Endothelial cell (in vitro differentiated cells): Measurements from ENCODE around the gene DHRSX. TPM values are rescaled to one million over a fixed set of nuclear protein-coding genes. Genes with fewer than 3 reads are reported as not detected.

Experiments used
- DNase-seq: peaks from one replicate; pipeline ENCODE4 v3.0.0; 2021; ENCODE audit warnings: low spot score
- H3K27ac Mint-ChIP-seq: one replicate; pipeline ENCODE4 v1.8.0; 2021; ENCODE audit warnings: mixed read lengths, inconsistent platforms; ENCODE audit not compliant: unreplicated experiment
- H3K27me3 Mint-ChIP-seq: one replicate; pipeline ENCODE4 v1.8.0; 2021; ENCODE audit warnings: mild to moderate bottlenecking, moderate library complexity, mixed read lengths, inconsistent platforms; ENCODE audit not compliant: unreplicated experiment
- H3K36me3 Mint-ChIP-seq: one replicate; pipeline ENCODE4 v1.8.0; 2021; ENCODE audit warnings: mild to moderate bottlenecking, low read depth, mixed read lengths, inconsistent platforms; ENCODE audit not compliant: unreplicated experiment
- H3K4me1 Mint-ChIP-seq: one replicate; pipeline ENCODE4 v1.8.0; 2021; ENCODE audit warnings: mild to moderate bottlenecking, mixed read lengths, inconsistent platforms; ENCODE audit not compliant: unreplicated experiment
- H3K4me3 Mint-ChIP-seq: one replicate; pipeline ENCODE4 v1.8.0; 2021; ENCODE audit warnings: mild to moderate bottlenecking, mixed read lengths, inconsistent platforms; ENCODE audit not compliant: unreplicated experiment
- H3K9me3 Mint-ChIP-seq: one replicate; pipeline ENCODE4 v1.8.0; 2021; ENCODE audit warnings: mixed read lengths, inconsistent platforms; ENCODE audit not compliant: unreplicated experiment
- total RNA-seq: library from RNA; stranded (reverse); fragmentation: NEBNext Ultra II Directional; extraction: Animal tissue kit (Norgen Biotek cat#: 25700); gene quantifications from one replicate; pipeline ENCODE4 v1.2.1, GENCODE V29; 2021; ENCODE audit not compliant: unreplicated experiment
- TF ChIP-seq, protein P1 (sequence below): fragments of 200-600 bp; sonication (generic); IDR thresholded peaks from one replicate; pipeline ENCODE4 v1.5.0; 2021; ENCODE audit warnings: antibody characterized with exemption; ENCODE audit not compliant: unreplicated experiment

The DHRSX gene
- total RNA-seq, 1 donor from 2014 or later = 22.2 TPM

DNA sequence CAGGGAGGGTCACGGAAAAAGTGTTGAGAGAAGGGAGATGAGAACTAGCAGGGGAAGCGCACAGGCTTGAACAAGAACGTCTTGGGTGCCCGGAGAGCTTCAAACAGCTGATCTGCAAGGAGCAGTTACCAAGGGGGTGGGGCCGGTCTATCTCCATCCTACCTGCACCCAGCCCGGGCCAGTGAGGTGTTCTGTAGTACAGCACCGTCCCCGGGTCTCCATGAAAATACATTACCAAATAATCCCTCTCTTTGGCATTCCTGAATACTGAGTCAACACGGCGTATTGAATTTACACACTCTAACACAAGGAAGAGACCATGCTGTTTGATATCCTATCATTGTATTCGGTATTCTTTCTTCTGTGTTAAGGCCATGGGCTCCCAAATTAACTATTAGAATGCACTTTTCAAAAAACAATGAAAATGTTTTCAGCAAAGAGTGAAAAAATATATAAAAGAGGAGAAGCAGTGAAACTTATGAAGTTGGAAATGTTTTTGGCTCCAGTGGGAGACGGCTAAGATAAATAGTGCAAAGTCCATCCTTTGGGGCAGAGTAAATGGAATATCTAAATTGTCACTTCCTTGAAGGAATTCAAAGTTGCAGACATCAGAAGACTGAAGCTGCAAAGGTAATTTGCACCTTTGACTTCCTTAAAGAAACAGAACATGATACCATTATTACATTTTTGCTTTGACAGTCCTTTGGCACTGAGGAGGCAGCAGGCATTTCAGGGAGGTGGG is 90.3 kb downstream of the DHRSX start:
- no peak for DNase-seq
- no peak overlapping the region for H3K4me3 Mint-ChIP-seq
- peaks cover 2% of the 10 kb centered on the region for H3K4me1 Mint-ChIP-seq
- H3K9me3 Mint-ChIP-seq = peaks cover 9% of the 10 kb centered on the region
- H3K36me3 Mint-ChIP-seq = peaks cover 18% of the 10 kb centered on the region
- TF ChIP-seq, protein P1, sequence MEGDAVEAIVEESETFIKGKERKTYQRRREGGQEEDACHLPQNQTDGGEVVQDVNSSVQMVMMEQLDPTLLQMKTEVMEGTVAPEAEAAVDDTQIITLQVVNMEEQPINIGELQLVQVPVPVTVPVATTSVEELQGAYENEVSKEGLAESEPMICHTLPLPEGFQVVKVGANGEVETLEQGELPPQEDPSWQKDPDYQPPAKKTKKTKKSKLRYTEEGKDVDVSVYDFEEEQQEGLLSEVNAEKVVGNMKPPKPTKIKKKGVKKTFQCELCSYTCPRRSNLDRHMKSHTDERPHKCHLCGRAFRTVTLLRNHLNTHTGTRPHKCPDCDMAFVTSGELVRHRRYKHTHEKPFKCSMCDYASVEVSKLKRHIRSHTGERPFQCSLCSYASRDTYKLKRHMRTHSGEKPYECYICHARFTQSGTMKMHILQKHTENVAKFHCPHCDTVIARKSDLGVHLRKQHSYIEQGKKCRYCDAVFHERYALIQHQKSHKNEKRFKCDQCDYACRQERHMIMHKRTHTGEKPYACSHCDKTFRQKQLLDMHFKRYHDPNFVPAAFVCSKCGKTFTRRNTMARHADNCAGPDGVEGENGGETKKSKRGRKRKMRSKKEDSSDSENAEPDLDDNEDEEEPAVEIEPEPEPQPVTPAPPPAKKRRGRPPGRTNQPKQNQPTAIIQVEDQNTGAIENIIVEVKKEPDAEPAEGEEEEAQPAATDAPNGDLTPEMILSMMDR = no peak
- no peak overlapping the region for H3K27ac Mint-ChIP-seq
- H3K27me3 Mint-ChIP-seq = no peaks in the 10 kb centered on the region

DNA sequence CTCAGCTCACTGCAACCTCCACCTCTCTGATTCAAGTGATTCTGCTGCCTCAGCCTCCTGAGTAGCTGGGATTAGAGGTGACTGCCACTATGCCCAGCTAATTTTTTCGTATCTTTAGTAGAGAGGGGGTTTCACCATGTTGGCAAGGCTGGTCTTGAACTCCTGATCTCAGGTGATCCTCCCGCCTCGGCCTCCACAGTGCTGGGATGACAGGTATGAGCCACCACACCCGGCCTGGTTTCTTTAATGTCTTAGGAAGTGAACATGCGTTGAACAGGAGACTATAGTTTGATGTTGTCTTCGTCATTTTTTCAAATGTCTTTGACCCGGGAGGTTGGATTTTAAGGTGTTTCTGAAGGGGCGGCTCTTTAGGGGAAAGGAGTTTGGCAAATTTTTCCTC is 91.0 kb downstream of the DHRSX start:
- H3K27ac Mint-ChIP-seq = no peak overlapping the region

DNA sequence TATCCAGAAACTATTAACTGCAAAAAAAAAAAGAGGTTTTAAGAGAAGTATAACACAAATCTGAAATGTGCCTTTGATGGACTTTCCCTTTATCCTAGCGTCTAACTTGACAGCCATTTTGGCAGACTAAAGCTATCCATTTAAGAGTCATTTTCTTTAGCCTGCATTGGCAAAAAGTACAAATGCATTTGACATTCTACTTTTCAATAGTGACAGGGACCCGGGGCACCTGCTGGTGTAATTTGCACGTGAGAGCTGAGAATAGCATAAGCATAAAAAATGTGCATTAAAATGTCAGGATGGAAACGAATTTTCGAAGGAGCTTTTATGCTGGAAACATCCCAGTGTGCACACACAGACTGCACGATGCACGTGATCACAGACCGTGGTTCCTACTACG is 91.9 kb downstream of the DHRSX start:
- H3K27ac Mint-ChIP-seq = no peak overlapping the region
- H3K36me3 Mint-ChIP-seq = peaks cover 18% of the 10 kb centered on the region
- H3K4me1 Mint-ChIP-seq = peaks cover 2% of the 10 kb centered on the region
- DNase-seq = no peak
- H3K27me3 Mint-ChIP-seq = no peaks in the 10 kb centered on the region
- H3K4me3 Mint-ChIP-seq = no peak overlapping the region
- peaks cover 9% of the 10 kb centered on the region for H3K9me3 Mint-ChIP-seq
- TF ChIP-seq, protein P1 = no peak

More for the DNA sequence above, 91.0 kb downstream of the DHRSX start:
- Mint-ChIP-seq H3K4me3 (no peak overlapping the region), H3K36me3 (peaks cover 18% of the 10 kb centered on the region), H3K27me3 (no peaks in the 10 kb centered on the region), H3K9me3 (peaks cover 9% of the 10 kb centered on the region), H3K4me1 (peaks cover 2% of the 10 kb centered on the region)
- no peak for DNase-seq
- TF ChIP-seq, protein P1 = no peak

DNA sequence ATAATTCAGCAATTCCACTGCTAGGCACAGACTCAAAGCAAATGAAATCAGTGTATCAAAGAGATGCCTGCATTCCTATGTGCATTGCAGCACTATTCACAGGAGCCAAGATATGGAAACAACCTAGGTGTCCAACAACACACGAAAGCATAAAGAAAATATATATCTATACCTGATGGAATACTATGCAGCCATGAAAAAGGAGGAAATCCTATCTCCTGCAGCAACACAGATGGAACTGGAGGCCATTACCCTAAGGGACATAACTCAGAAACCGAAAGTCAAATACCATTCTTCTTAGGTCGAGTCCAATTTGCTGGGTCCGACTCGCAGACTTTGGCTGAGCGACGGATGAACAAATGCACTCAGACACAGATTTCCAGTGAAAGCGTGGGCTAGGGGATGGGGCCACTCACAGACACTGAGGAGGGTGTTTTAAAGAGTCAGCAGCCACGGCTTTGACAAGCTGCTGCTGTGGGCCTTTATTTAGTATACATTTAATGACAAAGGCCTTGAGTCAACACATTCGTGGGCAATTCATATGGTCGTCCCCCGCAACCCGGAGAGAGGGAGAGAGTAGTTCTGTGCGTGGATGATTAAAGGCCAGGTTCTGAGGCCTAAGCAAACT is 93.8 kb downstream of the DHRSX start:
- Mint-ChIP-seq H3K4me3 (peak overlapping the region; percentile 65), H3K4me1 (peaks cover 2% of the 10 kb centered on the region), H3K9me3 (peaks cover 9% of the 10 kb centered on the region), H3K27ac (peak overlapping the region; percentile 24), H3K36me3 (peaks cover 18% of the 10 kb centered on the region), H3K27me3 (peaks cover 2% of the 10 kb centered on the region)
- DNase-seq = no peak
- TF ChIP-seq, protein P1 = no peak

DNA sequence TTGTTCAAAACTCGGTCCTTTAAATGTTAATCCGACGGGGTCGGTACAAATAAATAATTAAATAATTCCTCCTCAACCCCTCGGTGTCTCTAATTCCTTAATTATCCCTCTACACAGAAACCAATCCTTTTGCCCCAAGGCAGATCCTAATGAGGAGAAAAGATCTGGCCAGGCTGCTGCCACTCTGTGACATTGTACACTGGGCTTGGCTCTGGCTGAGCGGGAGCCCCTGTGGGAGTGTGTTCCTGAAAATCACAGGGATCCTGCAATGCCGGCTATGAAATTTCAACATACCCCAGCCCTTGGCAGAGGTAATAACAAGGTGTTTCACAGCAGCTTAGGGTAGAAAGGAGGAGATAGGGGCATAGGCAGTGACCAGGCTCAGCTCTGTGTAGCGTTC is 96.0 kb downstream of the DHRSX start:
- no peak for DNase-seq
- Mint-ChIP-seq H3K4me1 (no peaks in the 10 kb centered on the region), H3K27ac (no peak overlapping the region), H3K36me3 (peaks cover 22% of the 10 kb centered on the region), H3K27me3 (peaks cover 2% of the 10 kb centered on the region), H3K4me3 (no peak overlapping the region), H3K9me3 (peaks cover 9% of the 10 kb centered on the region)
- TF ChIP-seq, protein P1 = no peak
